Skeletal muscle satellite cell (primary cell): ENCODE data around the gene TM4SF20.
"Not testable (repeated sequence)": the region's sequence is repeated elsewhere in the genome, so short reads cannot be mapped to it uniquely, and the experiment has no call there.

Experiments
- H3K27me3 ChIP-seq: 2 replicates; pipeline ENCODE4 v1.7.0; 2013; ENCODE audit warnings: low read length; ENCODE audit not compliant: control insufficient read depth, insufficient read depth
- H3K36me3 ChIP-seq: 2 replicates; pipeline ENCODE4 v1.7.0; 2013; ENCODE audit warnings: mild to moderate bottlenecking, control low read depth, low read length; ENCODE audit not compliant: insufficient read depth
- H3K4me1 ChIP-seq: 2 replicates; pipeline ENCODE4 v1.7.0; 2013; ENCODE audit warnings: low read length; ENCODE audit not compliant: control insufficient read depth, insufficient read depth
- H3K4me2 ChIP-seq: 2 replicates; pipeline ENCODE4 v1.7.0; 2013; ENCODE audit warnings: mild to moderate bottlenecking, low read length
- H3K4me3 ChIP-seq: 2 replicates; pipeline ENCODE4 v1.7.0; 2013; ENCODE audit warnings: low read length
- H3K9ac ChIP-seq: 2 replicates; pipeline ENCODE4 v1.7.0; 2013; ENCODE audit warnings: mild to moderate bottlenecking, low read depth, low read length, moderate library complexity
- H3K9me3 ChIP-seq: replicated peaks from 2 replicates; pipeline ENCODE4 v1.7.0; 2013; ENCODE audit warnings: mild to moderate bottlenecking, control low read depth, low read length

TM4SF20 gene

DNA sequence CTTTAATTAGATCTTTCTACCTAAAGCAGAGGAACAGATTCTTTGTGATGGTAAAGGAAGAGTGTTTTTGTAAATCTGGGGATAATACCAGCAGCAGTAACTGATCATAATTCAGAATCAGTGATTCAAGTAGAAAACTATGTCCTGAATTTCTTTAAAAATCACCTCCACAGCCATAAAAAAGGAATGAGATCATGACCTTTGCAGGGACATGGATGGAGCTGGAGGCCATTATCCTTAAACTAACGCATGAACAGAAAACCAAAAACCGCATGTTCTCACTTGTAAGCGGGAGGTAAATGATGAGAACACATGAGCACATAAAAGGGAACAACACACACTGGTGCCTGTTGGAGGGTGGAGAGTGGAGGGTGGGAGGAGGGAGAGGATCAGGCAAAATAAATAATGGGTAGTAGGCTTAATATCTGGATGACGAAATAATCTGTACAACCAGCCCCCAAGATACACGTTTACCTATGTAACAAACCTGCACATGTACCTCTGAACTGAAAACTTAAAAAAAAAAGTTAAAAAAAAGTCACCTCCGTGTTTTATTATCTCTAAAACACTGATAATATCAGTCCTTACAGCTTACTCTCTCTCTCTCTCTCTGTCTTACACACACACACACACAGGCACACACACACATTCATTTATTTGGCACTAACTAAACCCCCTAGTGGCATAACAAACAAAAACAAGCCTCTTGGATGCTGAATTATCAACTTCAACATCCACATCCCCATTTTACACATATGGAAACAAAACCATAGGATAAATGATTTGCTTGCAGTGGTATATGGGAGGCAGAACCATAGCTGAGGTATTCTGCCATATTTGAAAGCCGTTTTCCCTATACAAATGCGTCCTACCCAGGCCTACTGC is 1.4 kb downstream of the TM4SF20 start:
- Histone ChIP-seq H3K4me1 (peaks cover 24% of the 10 kb centered on the region), H3K27me3 (no peaks in the 10 kb centered on the region), H3K9me3 (no peaks in the 10 kb centered on the region), H3K36me3 (no peaks in the 10 kb centered on the region), H3K9ac (peak overlapping the region; percentile 53), H3K4me3 (no peak overlapping the region), H3K4me2 (peak overlapping the region; percentile 15)

GRCh38 chr2:227376656-227377396 is 2.3 kb downstream of the TM4SF20 start:
- H3K27me3 ChIP-seq: no peaks in the 10 kb centered on the region
- H3K9me3 ChIP-seq: no peaks in the 10 kb centered on the region
- H3K36me3 ChIP-seq: no peaks in the 10 kb centered on the region
- H3K4me3 ChIP-seq: no peak overlapping the region
- H3K4me2 ChIP-seq: peak overlapping the region; percentile 15
- peaks cover 26% of the 10 kb centered on the region for H3K4me1 ChIP-seq
- peak overlapping the region; percentile 53 for H3K9ac ChIP-seq

DNA sequence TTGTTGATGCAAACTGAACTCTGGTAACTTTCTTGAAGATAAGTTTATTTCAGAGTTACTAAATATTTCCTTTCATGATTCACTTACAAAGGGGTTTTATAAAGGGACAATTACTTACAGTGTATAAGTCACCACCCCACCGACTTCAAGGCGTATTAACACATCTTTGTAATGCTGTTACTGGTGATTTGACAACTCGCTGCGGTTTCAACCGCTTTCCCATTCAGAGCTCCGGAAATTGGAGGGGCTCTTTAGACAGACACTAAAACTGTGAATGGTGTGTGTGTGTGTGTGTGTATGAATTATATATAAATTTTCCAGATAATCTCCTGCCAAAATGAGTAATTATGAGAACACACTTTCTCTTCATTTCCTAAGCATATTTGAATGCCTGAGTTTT is 4.9 kb downstream of the TM4SF20 start:
- no peak overlapping the region for H3K9ac ChIP-seq
- no peak overlapping the region for H3K4me3 ChIP-seq
- no peaks in the 10 kb centered on the region for H3K27me3 ChIP-seq
- no peak overlapping the region for H3K4me2 ChIP-seq
- H3K9me3 ChIP-seq: no peaks in the 10 kb centered on the region
- peaks cover 51% of the 10 kb centered on the region for H3K4me1 ChIP-seq
- no peaks in the 10 kb centered on the region for H3K36me3 ChIP-seq

DNA sequence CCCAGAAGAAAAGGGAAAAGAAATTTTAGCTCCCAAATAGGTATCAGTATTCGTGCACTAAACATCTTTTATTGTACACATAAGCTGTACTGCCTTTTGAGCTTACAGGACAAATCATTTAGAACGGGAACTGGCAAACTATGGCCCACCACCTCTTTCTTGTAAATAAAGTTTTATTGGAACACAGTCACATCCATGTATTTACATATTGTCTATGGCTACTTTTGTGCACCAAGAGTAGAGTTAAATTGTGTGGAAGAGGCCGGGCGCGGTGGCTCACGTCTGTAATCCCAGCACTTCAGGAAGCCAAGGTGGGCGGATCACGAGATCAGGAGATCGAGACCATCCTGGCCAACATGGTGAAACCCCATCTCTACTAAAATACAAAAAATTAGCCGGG is 5.7 kb downstream of the TM4SF20 start:
- Histone ChIP-seq H3K4me2 (no peak overlapping the region), H3K4me1 (peaks cover 54% of the 10 kb centered on the region), H3K27me3 (no peaks in the 10 kb centered on the region), H3K9ac (no peak overlapping the region), H3K36me3 (no peaks in the 10 kb centered on the region), H3K9me3 (no peaks in the 10 kb centered on the region), H3K4me3 (no peak overlapping the region)

DNA sequence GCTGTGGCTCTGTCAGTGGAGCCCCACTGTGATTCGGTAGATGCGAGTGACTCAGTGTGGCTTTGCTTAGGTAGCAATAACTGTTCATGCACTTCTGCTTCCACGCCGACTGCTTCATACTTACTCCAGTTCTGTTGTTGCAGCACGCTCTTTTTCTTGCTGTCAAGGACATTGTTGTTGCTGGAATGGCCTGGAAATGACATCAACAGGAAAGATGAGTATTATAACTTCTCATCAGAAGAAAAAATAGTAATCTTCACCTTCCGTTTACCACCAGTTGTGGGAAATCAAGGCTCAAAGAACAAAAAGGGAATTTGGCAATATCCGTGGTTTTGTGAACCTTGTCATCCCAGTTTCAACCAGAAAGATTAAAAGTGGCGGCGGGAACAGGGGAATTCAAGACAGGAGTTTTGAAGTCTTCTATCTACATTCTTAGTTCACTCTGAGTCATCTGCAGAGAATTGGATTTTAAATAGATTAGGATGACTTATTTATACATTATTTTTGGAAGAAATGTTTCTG is 8.3 kb downstream of the TM4SF20 start:
- H3K27me3 ChIP-seq: no peaks in the 10 kb centered on the region
- no peaks in the 10 kb centered on the region for H3K36me3 ChIP-seq
- peak overlapping the region; percentile 39 for H3K4me2 ChIP-seq
- H3K9me3 ChIP-seq: no peaks in the 10 kb centered on the region
- H3K9ac ChIP-seq: peak overlapping the region; percentile 67
- H3K4me1 ChIP-seq: peaks cover 50% of the 10 kb centered on the region
- H3K4me3 ChIP-seq: peak overlapping the region; percentile 0

DNA sequence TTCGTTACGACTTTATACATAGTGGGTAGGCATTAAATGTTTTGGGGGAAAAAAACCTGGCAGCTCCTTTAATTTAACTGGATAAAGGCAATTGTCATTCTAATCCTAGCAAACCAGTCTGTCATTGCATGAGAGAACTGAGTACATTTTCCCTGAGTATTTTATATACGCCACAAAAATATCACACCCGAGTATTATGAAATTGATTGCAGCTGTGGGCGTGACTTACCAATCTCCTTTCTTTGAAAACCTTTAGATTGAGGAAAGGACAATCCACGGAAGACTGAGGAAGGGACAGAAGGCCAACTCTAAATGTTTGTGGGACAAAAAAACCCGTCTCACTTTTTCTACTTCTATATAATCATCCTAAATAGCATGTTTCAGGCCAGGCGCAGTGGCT is 9.0 kb downstream of the TM4SF20 start:
- Histone ChIP-seq H3K4me2 (no peak overlapping the region), H3K9me3 (no peaks in the 10 kb centered on the region), H3K4me1 (peaks cover 52% of the 10 kb centered on the region), H3K4me3 (no peak overlapping the region), H3K36me3 (no peaks in the 10 kb centered on the region), H3K27me3 (no peaks in the 10 kb centered on the region), H3K9ac (peak overlapping the region; percentile 67)

- Histone ChIP-seq H3K36me3 (no peaks in the 10 kb centered on the region), H3K4me3 (no peak overlapping the region), H3K9ac (no peak overlapping the region), H3K27me3 (no peaks in the 10 kb centered on the region), H3K4me1 (peaks cover 52% of the 10 kb centered on the region), H3K4me2 (no peak overlapping the region), H3K9me3 (no peaks in the 10 kb centered on the region)
Measured at GRCh38 chr2:227368574-227368973, 10.5 kb downstream of the TM4SF20 start.

- Histone ChIP-seq H3K4me1 (peaks cover 52% of the 10 kb centered on the region), H3K9me3 (no peaks in the 10 kb centered on the region), H3K9ac (peak overlapping the region; percentile 58), H3K27me3 (no peaks in the 10 kb centered on the region), H3K4me2 (peak overlapping the region; percentile 33), H3K4me3 (no peak overlapping the region), H3K36me3 (no peaks in the 10 kb centered on the region)
Measured at GRCh38 chr2:227367427-227367795, 11.7 kb downstream of the TM4SF20 start.

GRCh38 chr2:227366769-227367426 is 12.2 kb downstream of the TM4SF20 start:
- Histone ChIP-seq H3K27me3 (no peaks in the 10 kb centered on the region), H3K4me2 (peak overlapping the region; percentile 45), H3K4me1 (peaks cover 50% of the 10 kb centered on the region), H3K4me3 (peak overlapping the region; percentile 1), H3K36me3 (no peaks in the 10 kb centered on the region), H3K9me3 (no peaks in the 10 kb centered on the region), H3K9ac (peak overlapping the region; percentile 58)

DNA sequence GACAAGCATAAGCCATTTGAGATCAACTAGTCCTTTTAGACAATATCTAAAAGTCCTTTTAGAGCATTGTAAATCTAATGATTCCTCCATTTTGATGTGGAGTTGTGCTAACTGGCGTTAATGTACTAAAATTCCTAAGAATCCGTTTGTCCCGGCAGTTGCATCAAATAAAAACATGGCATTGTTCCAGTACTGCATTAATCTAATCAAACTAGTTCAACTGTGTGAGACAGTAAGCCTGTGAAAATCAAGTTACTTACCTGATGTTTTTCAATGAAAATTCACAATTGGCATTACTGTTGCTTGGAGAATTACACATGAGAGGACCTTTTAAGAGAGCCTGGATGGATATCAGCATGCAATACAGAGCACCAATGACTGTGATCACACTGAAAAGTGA is 13.3 kb downstream of the TM4SF20 start:
- Histone ChIP-seq H3K4me2 (no peak overlapping the region), H3K9me3 (no peaks in the 10 kb centered on the region), H3K4me3 (no peak overlapping the region), H3K9ac (peak overlapping the region; percentile 58), H3K27me3 (no peaks in the 10 kb centered on the region), H3K4me1 (peaks cover 40% of the 10 kb centered on the region), H3K36me3 (peaks cover 7% of the 10 kb centered on the region)

GRCh38 chr2:227364585-227365263 is 14.4 kb downstream of the TM4SF20 start:
- Histone ChIP-seq H3K36me3 (peaks cover 15% of the 10 kb centered on the region), H3K4me1 (peaks cover 29% of the 10 kb centered on the region)
- H3K9ac ChIP-seq, H3K4me3 ChIP-seq, H3K4me2 ChIP-seq, H3K27me3 ChIP-seq, H3K9me3 ChIP-seq: not testable (repeated sequence)
